ENCODE measurements around the gene HSBP1.

Gene HSBP1

DNA sequence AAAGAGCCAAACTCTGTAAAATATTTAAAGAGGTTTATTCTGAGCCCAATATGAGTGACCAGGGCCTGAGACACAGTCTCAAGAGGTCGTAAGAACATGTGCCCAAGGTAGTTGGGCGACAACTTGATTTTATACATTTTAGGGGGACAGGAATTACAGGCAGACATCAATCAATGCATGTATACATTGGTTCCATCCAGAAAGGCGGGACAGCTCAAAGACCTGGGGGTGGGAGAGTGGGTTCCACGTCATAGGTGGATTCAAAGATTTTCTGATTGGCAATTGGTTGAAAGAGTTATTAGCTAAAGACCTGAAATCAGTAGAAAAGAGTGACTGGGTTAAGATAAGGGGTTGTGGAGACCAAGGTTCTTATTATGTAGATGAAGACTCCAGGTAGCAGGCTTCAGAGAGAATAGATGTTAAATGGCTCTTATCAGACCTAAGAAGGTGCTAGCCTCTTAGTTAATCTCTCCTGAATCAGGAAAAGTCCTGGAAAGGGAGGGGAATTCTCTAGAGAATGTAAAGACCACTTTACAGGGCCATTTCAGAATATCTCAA is 32.4 kb downstream of the HSBP1 start:
- in situ Hi-C loops (cut with HindIII; ENCODE audit: low sequenced_read_pairs) = no loop called here
- DNase-seq (ENCODE audit: low read depth, low spot score) = no peak
- no peak overlapping the region for H3K4me3 ChIP-seq (ENCODE audit: low read depth, low read length)
- TF ChIP-seq, protein P1, sequence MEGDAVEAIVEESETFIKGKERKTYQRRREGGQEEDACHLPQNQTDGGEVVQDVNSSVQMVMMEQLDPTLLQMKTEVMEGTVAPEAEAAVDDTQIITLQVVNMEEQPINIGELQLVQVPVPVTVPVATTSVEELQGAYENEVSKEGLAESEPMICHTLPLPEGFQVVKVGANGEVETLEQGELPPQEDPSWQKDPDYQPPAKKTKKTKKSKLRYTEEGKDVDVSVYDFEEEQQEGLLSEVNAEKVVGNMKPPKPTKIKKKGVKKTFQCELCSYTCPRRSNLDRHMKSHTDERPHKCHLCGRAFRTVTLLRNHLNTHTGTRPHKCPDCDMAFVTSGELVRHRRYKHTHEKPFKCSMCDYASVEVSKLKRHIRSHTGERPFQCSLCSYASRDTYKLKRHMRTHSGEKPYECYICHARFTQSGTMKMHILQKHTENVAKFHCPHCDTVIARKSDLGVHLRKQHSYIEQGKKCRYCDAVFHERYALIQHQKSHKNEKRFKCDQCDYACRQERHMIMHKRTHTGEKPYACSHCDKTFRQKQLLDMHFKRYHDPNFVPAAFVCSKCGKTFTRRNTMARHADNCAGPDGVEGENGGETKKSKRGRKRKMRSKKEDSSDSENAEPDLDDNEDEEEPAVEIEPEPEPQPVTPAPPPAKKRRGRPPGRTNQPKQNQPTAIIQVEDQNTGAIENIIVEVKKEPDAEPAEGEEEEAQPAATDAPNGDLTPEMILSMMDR (IDR thresholded peaks at IDR 0.05; ENCODE audit: low read depth, low read length) = no peak

DNA sequence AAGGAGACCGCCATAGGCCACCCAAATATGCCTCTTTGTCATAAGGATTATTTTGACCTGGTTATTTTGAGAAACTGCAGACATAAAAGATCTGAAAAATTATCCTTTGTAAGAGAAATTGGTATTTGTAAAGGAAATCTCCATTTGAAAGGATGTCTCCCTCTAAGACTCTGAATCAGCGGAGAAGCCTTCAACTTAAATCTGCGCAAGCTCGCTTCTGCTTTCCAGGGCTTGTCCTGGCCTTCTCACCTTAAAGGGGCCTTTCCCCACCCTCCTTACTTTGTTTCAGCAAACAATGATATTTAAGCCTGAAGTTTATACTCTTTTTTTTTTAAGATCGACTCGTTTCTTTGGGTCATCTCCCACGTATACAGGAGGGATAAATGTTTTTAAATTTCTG is 34.5 kb downstream of the HSBP1 start:
- TF ChIP-seq, protein P1 (IDR thresholded peaks at IDR 0.05; ENCODE audit: low read depth, low read length) = no peak
- no peak overlapping the region for H3K4me3 ChIP-seq (ENCODE audit: low read depth, low read length)
- DNase-seq (ENCODE audit: low read depth, low spot score) = no peak
- in situ Hi-C loops (cut with HindIII; ENCODE audit: low sequenced_read_pairs) = no loop called here

DNA sequence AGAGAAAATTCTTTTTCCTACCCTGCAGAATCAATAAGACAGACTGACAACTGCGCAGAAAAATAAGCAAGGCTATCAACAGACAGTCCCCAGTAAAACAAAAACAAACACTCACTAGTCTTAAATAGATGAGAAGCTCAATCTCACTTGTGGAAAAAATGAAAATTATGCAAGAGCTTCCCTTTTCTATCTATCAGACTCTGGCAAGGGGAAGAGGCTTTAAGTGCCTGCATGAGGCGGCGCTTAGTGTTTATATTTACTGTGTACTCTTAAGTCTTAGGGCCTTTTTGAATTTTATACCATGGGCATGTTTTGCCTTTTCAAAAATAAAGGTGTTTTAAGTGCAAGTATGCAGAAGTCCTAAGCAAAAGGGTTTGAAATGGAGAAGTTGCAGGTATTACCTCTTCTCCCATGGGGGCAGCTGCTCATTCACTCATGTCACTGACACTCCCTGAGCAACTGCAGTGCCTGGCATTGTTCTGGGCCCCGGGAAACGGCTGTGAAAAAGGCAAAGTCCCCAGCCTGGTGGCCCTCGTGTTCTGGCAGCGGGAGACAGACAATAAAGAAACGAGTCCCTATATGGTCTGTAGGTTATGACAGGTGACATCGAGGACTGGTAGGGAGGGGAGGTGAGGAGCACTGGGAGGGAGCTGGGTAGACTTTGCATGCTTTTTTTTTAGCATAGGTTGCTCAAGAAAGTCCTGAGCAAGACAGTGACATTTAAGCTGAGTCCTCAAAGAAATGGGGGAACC is 35.2 kb downstream of the HSBP1 start:
- TF ChIP-seq, protein P1 (IDR thresholded peaks at IDR 0.05; ENCODE audit: low read depth, low read length) = no peak
- in situ Hi-C loops (cut with HindIII; ENCODE audit: low sequenced_read_pairs) = no loop called here

DNA sequence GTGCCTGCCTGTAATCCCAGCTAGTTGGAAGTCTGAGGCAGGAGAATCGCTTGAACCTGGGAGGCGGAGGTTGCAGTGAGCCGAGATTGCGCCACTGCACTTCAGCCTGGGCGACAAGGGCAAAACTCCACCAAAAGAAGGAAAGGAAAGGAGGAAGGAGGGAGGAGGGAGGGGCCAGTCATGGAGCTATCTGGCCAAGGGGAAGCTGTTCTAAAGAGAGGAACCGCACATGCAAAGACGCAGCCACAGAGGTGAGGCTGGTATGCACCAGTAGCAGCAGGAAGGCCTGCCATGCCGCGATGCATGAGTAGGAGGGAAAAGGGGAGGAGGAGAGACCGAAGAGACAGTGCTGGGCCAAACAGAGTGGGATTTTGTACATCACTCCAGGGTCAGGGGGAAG is 35.9 kb downstream of the HSBP1 start:
- DNase-seq (ENCODE audit: low read depth, low spot score) = no peak
- TF ChIP-seq, protein P1 (IDR thresholded peaks at IDR 0.05; ENCODE audit: low read depth, low read length) = no peak
- no peak overlapping the region for H3K4me3 ChIP-seq (ENCODE audit: low read depth, low read length)
- in situ Hi-C loops (cut with HindIII; ENCODE audit: low sequenced_read_pairs) = no loop called here

More for the DNA sequence above, 35.2 kb downstream of the HSBP1 start:
- H3K4me3 ChIP-seq (ENCODE audit: low read depth, low read length) = no peak overlapping the region
- DNase-seq (ENCODE audit: low read depth, low spot score) = no peak

DNA sequence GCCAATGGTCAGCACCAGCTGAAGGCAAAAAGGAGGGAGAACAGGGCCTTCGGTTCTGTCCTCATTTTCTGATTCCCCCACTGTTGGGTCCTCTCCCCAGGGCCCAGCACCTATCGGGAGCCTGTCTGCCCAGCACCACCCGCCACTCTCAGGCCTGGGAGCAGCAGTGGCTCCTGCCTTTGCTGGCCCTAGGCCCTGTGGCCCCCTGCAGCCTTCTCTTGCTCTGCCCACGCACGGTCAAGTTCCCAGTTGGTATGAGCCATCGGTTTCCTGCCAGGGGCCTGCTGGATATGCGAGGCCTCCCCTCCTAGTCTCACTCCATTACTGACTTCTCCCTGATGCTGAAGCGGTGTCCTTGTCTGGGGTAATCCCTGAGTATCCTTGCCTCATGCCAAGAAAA is 37.5 kb downstream of the HSBP1 start:
- no peak for DNase-seq (ENCODE audit: low read depth, low spot score)
- no peak overlapping the region for H3K4me3 ChIP-seq (ENCODE audit: low read depth, low read length)
- in situ Hi-C loops (cut with HindIII; ENCODE audit: low sequenced_read_pairs) = no loop called here
- TF ChIP-seq, protein P1 (IDR thresholded peaks at IDR 0.05; ENCODE audit: low read depth, low read length) = no peak

DNA sequence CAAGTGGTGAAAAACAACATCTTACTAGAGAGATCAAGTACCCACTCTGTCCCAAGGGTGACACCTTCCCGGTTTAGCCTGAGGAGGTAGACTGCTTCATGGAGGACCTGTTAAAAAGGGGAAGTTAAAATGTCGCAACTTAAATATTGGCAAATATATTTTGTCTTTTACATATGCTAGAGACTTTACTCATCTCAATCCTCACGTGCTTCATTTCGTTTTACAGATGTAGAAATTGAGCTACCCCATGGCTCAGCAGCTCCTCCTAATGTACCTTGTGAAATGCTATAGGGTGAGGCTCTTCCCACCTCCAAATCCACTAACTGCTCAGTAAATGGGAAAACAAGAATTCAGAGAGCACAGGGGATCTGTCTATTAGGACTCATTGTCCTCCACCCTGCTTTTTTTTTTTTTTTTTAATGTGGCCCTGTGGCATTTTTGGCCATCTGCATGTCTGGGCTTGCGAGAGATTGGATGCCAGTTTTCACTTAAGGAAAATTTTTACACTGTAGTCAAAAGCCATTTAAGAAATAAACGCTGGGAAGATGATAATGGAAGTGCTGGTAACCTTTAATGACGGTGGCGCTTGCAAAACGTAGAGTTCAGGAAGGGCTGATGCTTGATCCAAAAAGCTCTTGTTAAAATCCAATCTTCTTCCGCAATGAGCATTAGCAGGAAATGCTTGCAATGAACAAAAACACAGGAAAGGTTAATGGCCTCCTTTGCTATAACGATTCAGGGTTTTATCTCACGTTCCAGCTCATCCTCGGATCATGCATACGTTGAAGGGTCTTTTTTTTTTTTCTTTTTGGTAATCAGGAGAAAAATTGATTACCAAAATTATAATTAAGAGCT is 39.8 kb downstream of the HSBP1 start:
- H3K4me3 ChIP-seq (ENCODE audit: low read depth, low read length) = no peak overlapping the region
- DNase-seq (ENCODE audit: low read depth, low spot score) = no peak
- TF ChIP-seq, protein P1 (IDR thresholded peaks at IDR 0.05; ENCODE audit: low read depth, low read length) = no peak
- in situ Hi-C loops (cut with HindIII; ENCODE audit: low sequenced_read_pairs) = no loop called here

Data from astrocyte of the spinal cord (primary cell).